ENCODE measurements around the gene PLPP1.

DNA sequence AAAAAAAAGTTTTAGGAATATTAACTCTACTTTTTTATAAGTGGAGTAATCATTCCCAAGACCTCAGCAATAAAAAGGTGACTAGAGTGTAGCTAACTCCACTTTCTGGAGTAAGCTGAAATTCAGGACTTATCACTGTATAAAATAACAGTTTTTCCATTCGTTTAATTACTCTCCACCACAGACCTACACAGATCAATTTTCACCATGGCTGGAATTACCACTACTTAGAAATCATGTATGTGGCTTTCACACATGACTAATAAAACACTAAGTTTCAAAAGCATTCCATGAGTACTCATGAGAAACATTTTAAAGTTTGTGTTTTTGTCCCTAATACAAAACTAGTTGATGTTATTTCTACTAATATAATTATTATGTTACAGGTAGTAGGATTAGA, 9.9 kb downstream of the PLPP1 start:
- TF ChIP-seq, protein P1, sequence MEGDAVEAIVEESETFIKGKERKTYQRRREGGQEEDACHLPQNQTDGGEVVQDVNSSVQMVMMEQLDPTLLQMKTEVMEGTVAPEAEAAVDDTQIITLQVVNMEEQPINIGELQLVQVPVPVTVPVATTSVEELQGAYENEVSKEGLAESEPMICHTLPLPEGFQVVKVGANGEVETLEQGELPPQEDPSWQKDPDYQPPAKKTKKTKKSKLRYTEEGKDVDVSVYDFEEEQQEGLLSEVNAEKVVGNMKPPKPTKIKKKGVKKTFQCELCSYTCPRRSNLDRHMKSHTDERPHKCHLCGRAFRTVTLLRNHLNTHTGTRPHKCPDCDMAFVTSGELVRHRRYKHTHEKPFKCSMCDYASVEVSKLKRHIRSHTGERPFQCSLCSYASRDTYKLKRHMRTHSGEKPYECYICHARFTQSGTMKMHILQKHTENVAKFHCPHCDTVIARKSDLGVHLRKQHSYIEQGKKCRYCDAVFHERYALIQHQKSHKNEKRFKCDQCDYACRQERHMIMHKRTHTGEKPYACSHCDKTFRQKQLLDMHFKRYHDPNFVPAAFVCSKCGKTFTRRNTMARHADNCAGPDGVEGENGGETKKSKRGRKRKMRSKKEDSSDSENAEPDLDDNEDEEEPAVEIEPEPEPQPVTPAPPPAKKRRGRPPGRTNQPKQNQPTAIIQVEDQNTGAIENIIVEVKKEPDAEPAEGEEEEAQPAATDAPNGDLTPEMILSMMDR (IDR thresholded peaks at IDR 0.05; ENCODE audit: low read length), result no peak
- no peak for TF ChIP-seq EZH2 (optimal IDR thresholded peaks at IDR 0.05; ENCODE audit: low read depth, low read length)
- no peak for TF ChIP-seq EZH2phosphoT487 (IDR thresholded peaks at IDR 0.05; ENCODE audit: low read length)
